Stomach (tissue), 9 donors: ENCODE data around the gene ETV6. TPM values are rescaled to one million over a fixed set of nuclear protein-coding genes. Genes with fewer than 3 reads are reported as not detected.
A peak's percentile ranks its signal among the peaks of the same experiment; 100 is the strongest.

Experiments
- DNase-seq, 2 donors: peaks; one replicate each; pipeline versions ENCODE4 v3.0.0 to v3.0.0-alpha.2; 2013 to 2019
- H3K27ac ChIP-seq, 5 donors: fragments of 200-600 bp in 4 of 5; sonication (generic) in 4 of 5; one replicate each; pipeline ENCODE4 v1.5.1; 2013 to 2019; ENCODE audit warnings: mild to moderate bottlenecking in 1 of 5, moderate library complexity in 1 of 5
- H3K27me3 ChIP-seq, 3 donors: fragments of 200-600 bp; sonication (generic); one replicate each; pipeline ENCODE4 v1.5.1; 2017 to 2019; ENCODE audit warnings: mixed run types in 1 of 3
- H3K36me3 ChIP-seq, 4 donors: fragments of 200-600 bp; sonication (generic); 1 replicate in 3 of 4; 2 replicates in 1 of 4; pipeline ENCODE4 v1.5.1; 2016 to 2019
- H3K4me1 ChIP-seq, 4 donors: fragments of 200-600 bp; sonication (generic); one replicate each; pipeline ENCODE4 v1.5.1; 2016 to 2019
- H3K4me3 ChIP-seq, 4 donors: fragments of 200-600 bp; sonication (generic) in 3 of 4; one replicate each; pipeline ENCODE4 v1.5.1; 2016 to 2019; ENCODE audit warnings: mild to moderate bottlenecking in 1 of 4
- H3K9me3 ChIP-seq, 4 donors: fragments of 200-600 bp; sonication (generic); one replicate each; pipeline ENCODE4 v1.5.1; 2016 to 2019
- EP300 ChIP-seq: sonication (generic); formaldehyde crosslinking; IDR thresholded peaks from one replicate; pipeline ENCODE4 v1.6.1; 2017; ENCODE audit warnings: antibody characterized with exemption
- POLR2A ChIP-seq, 4 donors: fragments of 450-650 bp; IDR thresholded peaks; one replicate each; pipeline ENCODE4 v1.6.1; 2016; ENCODE audit warnings: antibody characterized with exemption in 4 of 4, control low read depth in 2 of 4, mild to moderate bottlenecking in 1 of 4, moderate library complexity in 1 of 4
- POLR2AphosphoS5 ChIP-seq, 3 donors: sonication (generic); formaldehyde crosslinking; IDR thresholded peaks; one replicate each; pipeline ENCODE4 v1.6.1; 2016; ENCODE audit warnings: antibody characterized with exemption in 3 of 3
- WGBS, 5 donors: extraction: QIAGEN DNeasy Blood & Tissue Kit in 3 of 5; methylation state at CpG; one replicate each; pipeline versions ENCODE4 v1.1.5 to v1.1.7; 2013 to 2018; 5-methylcytosine and 5-hydroxymethylcytosine counted together
- intact Hi-C: fragments of 100-400 bp; cut with DNase I; formaldehyde crosslinking; loops from one replicate; pipeline ENCODE4 v1.15.1; 2023; ENCODE audit warnings: low total_unique reads
- polyA plus RNA-seq, 3 donors: library from polyadenylated mRNA; stranded (reverse); fragments of 200-250 nt; gene quantifications; one replicate each; pipeline ENCODE4 v1.2.3, GENCODE V29; 2013
- total RNA-seq, 5 donors: library from RNA; depleted of rRNA; stranded (reverse); fragments of >200 nt; gene quantifications; one replicate each; pipeline versions ENCODE4 v1.1.0 to v1.2.3, GENCODE V29; 2014 to 2016
- TF ChIP-seq, protein P1 (sequence below), 7 experiments: fragments of 450-650 bp in 4 of 7; fragments of 200-600 bp in 3 of 7; sonication (generic) in 3 of 7; IDR thresholded peaks; one replicate each; pipeline ENCODE4 v1.5.1; 2016 to 2019; ENCODE audit warnings: antibody characterized with exemption in 7 of 7, control low read depth in 2 of 7, mild to moderate bottlenecking in 1 of 7
- donor health status: healthy with polysubstance abuse.
- donor health status: Bipolar disorder and iron deficiency.
- donor health status: healthy.

Gene ETV6
- total and polyA plus RNA-seq, 8 donors, result 4.1 to 60.3 (median 13.4) TPM

- Histone ChIP-seq H3K4me3 (no peak overlapping the region), H3K27me3 (no peaks in the 10 kb centered on the region), H3K36me3 (peaks cover 17 to 59% (median 44%) of the 10 kb centered on the region in 4 donors), H3K4me1 (peaks cover 0 to 6% (median 1%) of the 10 kb centered on the region in 4 donors), H3K27ac (no peak overlapping the region), H3K9me3 (peaks cover 0 to 12% (median 9%) of the 10 kb centered on the region in 4 donors)
- TF ChIP-seq, protein P1, sequence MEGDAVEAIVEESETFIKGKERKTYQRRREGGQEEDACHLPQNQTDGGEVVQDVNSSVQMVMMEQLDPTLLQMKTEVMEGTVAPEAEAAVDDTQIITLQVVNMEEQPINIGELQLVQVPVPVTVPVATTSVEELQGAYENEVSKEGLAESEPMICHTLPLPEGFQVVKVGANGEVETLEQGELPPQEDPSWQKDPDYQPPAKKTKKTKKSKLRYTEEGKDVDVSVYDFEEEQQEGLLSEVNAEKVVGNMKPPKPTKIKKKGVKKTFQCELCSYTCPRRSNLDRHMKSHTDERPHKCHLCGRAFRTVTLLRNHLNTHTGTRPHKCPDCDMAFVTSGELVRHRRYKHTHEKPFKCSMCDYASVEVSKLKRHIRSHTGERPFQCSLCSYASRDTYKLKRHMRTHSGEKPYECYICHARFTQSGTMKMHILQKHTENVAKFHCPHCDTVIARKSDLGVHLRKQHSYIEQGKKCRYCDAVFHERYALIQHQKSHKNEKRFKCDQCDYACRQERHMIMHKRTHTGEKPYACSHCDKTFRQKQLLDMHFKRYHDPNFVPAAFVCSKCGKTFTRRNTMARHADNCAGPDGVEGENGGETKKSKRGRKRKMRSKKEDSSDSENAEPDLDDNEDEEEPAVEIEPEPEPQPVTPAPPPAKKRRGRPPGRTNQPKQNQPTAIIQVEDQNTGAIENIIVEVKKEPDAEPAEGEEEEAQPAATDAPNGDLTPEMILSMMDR (IDR thresholded peaks at IDR 0.05), result no peak
- TF ChIP-seq EP300 (no peak), POLR2AphosphoS5 (IDR thresholded peaks at IDR 0.05) (no peak), POLR2A (IDR thresholded peaks at IDR 0.05) (no peak)
- intact Hi-C loops, result no loop called here
- DNase-seq, result no peak
- WGBS, 5 donors, result 96 to 98% (median 97%) methylated on average over 18 of the region's 18 CpGs
Observed at GRCh38 chr12:11869406-11869805, 219.9 kb downstream of the ETV6 start.

DNA sequence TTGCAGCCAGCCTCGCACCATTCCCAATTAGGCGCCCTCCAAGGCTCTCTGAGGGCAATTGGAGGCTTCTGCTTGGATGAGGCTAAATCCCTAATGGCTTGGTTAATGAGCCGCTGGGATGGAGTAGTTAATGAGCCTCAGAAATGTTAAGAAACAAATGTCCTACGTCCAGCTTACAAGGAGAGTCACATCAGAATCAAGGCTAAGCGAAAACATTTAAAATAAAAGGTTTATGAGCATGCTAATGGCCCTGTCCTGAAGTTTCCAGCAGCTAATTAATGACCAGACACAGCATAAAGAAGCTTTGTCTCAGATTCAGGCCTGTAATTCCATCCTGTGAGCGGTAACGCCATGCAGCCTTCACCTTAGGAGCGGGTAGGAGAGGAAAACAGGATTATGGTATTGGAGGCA lies 220.6 kb downstream of the ETV6 start:
- H3K4me1 ChIP-seq, result peaks cover 1 to 6% (median 3%) of the 10 kb centered on the region in 4 donors
- no peak overlapping the region for H3K4me3 ChIP-seq
- H3K27ac ChIP-seq, result no peak overlapping the region
- H3K36me3 ChIP-seq, result peaks cover 17 to 59% (median 44%) of the 10 kb centered on the region in 4 donors
- 91 to 98% (median 96%) methylated on average over 8 of the region's 8 CpGs for WGBS, 5 donors
- intact Hi-C loops, result no loop called here
- H3K9me3 ChIP-seq, result peaks cover 0 to 12% (median 9%) of the 10 kb centered on the region in 4 donors
- DNase-seq, result no peak
- TF ChIP-seq POLR2AphosphoS5 (IDR thresholded peaks at IDR 0.05) (no peak), EP300 (no peak), POLR2A (IDR thresholded peaks at IDR 0.05) (no peak)
- TF ChIP-seq, protein P1 (IDR thresholded peaks at IDR 0.05), result no peak
- no peaks in the 10 kb centered on the region for H3K27me3 ChIP-seq

- Histone ChIP-seq H3K27ac (no peak overlapping the region), H3K36me3 (peaks cover 17 to 47% (median 38%) of the 10 kb centered on the region in 4 donors), H3K27me3 (no peaks in the 10 kb centered on the region), H3K9me3 (no peaks in the 10 kb centered on the region), H3K4me3 (no peak overlapping the region), H3K4me1 (peaks cover 14 to 26% (median 22%) of the 10 kb centered on the region in 4 donors)
- intact Hi-C loops, result no loop called here
- TF ChIP-seq POLR2A (IDR thresholded peaks at IDR 0.05) (no peak), POLR2AphosphoS5 (IDR thresholded peaks at IDR 0.05) (no peak), EP300 (no peak)
- TF ChIP-seq, protein P1 (IDR thresholded peaks at IDR 0.05), result no peak
- WGBS, 5 donors, result 52 to 75% (median 68%) methylated on average over 4 of the region's 4 CpGs
- no peak for DNase-seq
Observed at GRCh38 chr12:11872055-11872454, 222.6 kb downstream of the ETV6 start.

- Histone ChIP-seq H3K9me3 (no peaks in the 10 kb centered on the region), H3K36me3 (peaks cover 3 to 24% (median 17%) of the 10 kb centered on the region in 4 donors), H3K27me3 (no peaks in the 10 kb centered on the region), H3K27ac (peak overlapping the region in 4 of 5 donors; percentile 23 to 77 (median 46)), H3K4me1 (peaks cover 32 to 58% (median 46%) of the 10 kb centered on the region in 4 donors), H3K4me3 (no peak overlapping the region)
- no peak for DNase-seq
- WGBS, 5 donors, result 31 to 39% (median 35%) methylated on average over 3 of the region's 3 CpGs
- intact Hi-C loops, result no loop called here
- TF ChIP-seq, protein P1 (IDR thresholded peaks at IDR 0.05), result no peak
- TF ChIP-seq EP300, result no peak
- no peak for TF ChIP-seq POLR2AphosphoS5 (IDR thresholded peaks at IDR 0.05)
- no peak for TF ChIP-seq POLR2A (IDR thresholded peaks at IDR 0.05)
Observed at GRCh38 chr12:11875414-11875935, 226.0 kb downstream of the ETV6 start.
